ENCODE data around the gene PCGF6.

PCGF6 gene

GRCh38 chr10:103333934-103334520 is 16.9 kb downstream of the PCGF6 start:
- no peak for DNase-seq
- Mint-ChIP-seq H3K27me3 (ENCODE audit: low read depth, poor library complexity) (no peaks in the 10 kb centered on the region), H3K9me3 (no peaks in the 10 kb centered on the region), H3K4me3 (no peak overlapping the region), H3K36me3 (ENCODE audit: low read depth) (peaks cover 65% of the 10 kb centered on the region), H3K4me1 (no peaks in the 10 kb centered on the region), H3K27ac (no peak overlapping the region)
- peak; percentile 64 for TF ChIP-seq CTCF (IDR thresholded peaks at IDR 0.05)

GRCh38 chr10:103327906-103328305 is 23.0 kb downstream of the PCGF6 start:
- Mint-ChIP-seq H3K27ac (no peak overlapping the region), H3K4me3 (no peak overlapping the region), H3K9me3 (no peaks in the 10 kb centered on the region)

DNA sequence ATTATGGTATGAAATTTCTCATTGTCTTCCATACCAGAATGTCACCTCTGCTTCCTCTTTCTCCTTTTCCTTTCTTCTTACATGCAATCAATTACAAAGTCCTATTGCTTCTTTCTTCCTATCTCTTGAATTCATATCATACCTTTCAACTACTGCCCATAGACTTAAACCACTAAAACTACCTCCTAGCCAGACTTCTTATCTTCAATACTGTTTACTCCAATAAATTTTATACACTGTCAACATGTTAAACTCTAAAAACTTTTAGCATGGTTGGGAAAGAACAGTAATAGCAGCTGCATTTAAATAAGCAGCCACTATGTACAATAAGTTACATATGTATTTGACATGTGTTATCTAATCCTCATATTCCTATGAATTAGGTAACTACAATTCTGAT is 34.9 kb downstream of the PCGF6 start:
- TF ChIP-seq CTCF (IDR thresholded peaks at IDR 0.05) = no peak
- no peak for DNase-seq
- H3K27me3 Mint-ChIP-seq (ENCODE audit: low read depth, poor library complexity) = no peaks in the 10 kb centered on the region
- H3K9me3 Mint-ChIP-seq = no peaks in the 10 kb centered on the region
- no peak overlapping the region for H3K27ac Mint-ChIP-seq
- peaks cover 61% of the 10 kb centered on the region for H3K36me3 Mint-ChIP-seq (ENCODE audit: low read depth)
- H3K4me1 Mint-ChIP-seq = no peaks in the 10 kb centered on the region
- no peak overlapping the region for H3K4me3 Mint-ChIP-seq

More at GRCh38 chr10:103327906-103328305, 23.0 kb downstream of the PCGF6 start:
- no peaks in the 10 kb centered on the region for H3K27me3 Mint-ChIP-seq (ENCODE audit: low read depth, poor library complexity)
- no peak for DNase-seq
- H3K4me1 Mint-ChIP-seq = no peaks in the 10 kb centered on the region
- no peak for TF ChIP-seq CTCF (IDR thresholded peaks at IDR 0.05)
- H3K36me3 Mint-ChIP-seq (ENCODE audit: low read depth) = peaks cover 73% of the 10 kb centered on the region

GRCh38 chr10:103310197-103310596 is 40.7 kb downstream of the PCGF6 start:
- TF ChIP-seq CTCF (IDR thresholded peaks at IDR 0.05) = no peak
- H3K27ac Mint-ChIP-seq = no peak overlapping the region
- no peaks in the 10 kb centered on the region for H3K27me3 Mint-ChIP-seq (ENCODE audit: low read depth, poor library complexity)
- DNase-seq = no peak
- H3K9me3 Mint-ChIP-seq = no peaks in the 10 kb centered on the region
- H3K4me1 Mint-ChIP-seq = no peaks in the 10 kb centered on the region
- H3K4me3 Mint-ChIP-seq = no peak overlapping the region
- H3K36me3 Mint-ChIP-seq (ENCODE audit: low read depth) = peaks cover 79% of the 10 kb centered on the region

- Mint-ChIP-seq H3K27ac (no peak overlapping the region), H3K36me3 (ENCODE audit: low read depth) (peaks cover 80% of the 10 kb centered on the region), H3K4me1 (no peaks in the 10 kb centered on the region), H3K4me3 (no peak overlapping the region), H3K27me3 (ENCODE audit: low read depth, poor library complexity) (no peaks in the 10 kb centered on the region), H3K9me3 (no peaks in the 10 kb centered on the region)
- no peak for TF ChIP-seq CTCF (IDR thresholded peaks at IDR 0.05)
- DNase-seq = no peak
Measured at GRCh38 chr10:103307594-103307993, 43.3 kb downstream of the PCGF6 start.

GRCh38 chr10:103295374-103296015 is 55.4 kb downstream of the PCGF6 start:
- H3K27ac Mint-ChIP-seq = no peak overlapping the region
- H3K36me3 Mint-ChIP-seq (ENCODE audit: low read depth) = no peaks in the 10 kb centered on the region
- H3K4me3 Mint-ChIP-seq = no peak overlapping the region
- TF ChIP-seq CTCF (IDR thresholded peaks at IDR 0.05) = no peak
- H3K4me1 Mint-ChIP-seq = no peaks in the 10 kb centered on the region
- H3K9me3 Mint-ChIP-seq = no peaks in the 10 kb centered on the region
- no peak for DNase-seq
- peaks cover 16% of the 10 kb centered on the region for H3K27me3 Mint-ChIP-seq (ENCODE audit: low read depth, poor library complexity)

Measured in nephron progenitor cell (in vitro differentiated cells).